ENCODE results near the gene GOLGA6A. TPM values are rescaled to one million over a fixed set of nuclear protein-coding genes. Genes with fewer than 3 reads are reported as not detected.
A peak's percentile ranks its signal among the peaks of the same experiment; 100 is the strongest.

The GOLGA6A gene
- total RNA-seq, 2 experiments from 2014 or later, result not detected

GRCh38 chr15:74037171-74038117 lies 44.9 kb downstream of the GOLGA6A start:
- Mint-ChIP-seq H3K9me3 (no peaks in the 10 kb centered on the region), H3K4me3 (no peak overlapping the region), H3K27ac (no peak overlapping the region), H3K4me1 (ENCODE audit: low read depth) (no peaks in the 10 kb centered on the region), H3K36me3 (peaks cover 20% of the 10 kb centered on the region), H3K27me3 (no peaks in the 10 kb centered on the region)
- ChIA-PET POLR2A (no interaction called here), CTCF (interaction anchor here (0.9 to 7.3 kb wide), 7 partner anchors 12 to 164 kb away, joined by 3 to 90 read pairs (median 4); partner anchors contain the start of gene TBC1D21)
- no peak for DNase-seq
- intact Hi-C loops (cut with micrococcal nuclease), result no loop called here

GRCh38 chr15:74036271-74037170 lies 45.8 kb downstream of the GOLGA6A start:
- DNase-seq, result no peak
- ChIA-PET POLR2A (no interaction called here), CTCF (interaction anchor here (0.9 to 7.3 kb wide), 6 partner anchors 12 to 163 kb away, joined by 3 to 90 read pairs (median 6); partner anchors contain the start of gene TBC1D21)
- intact Hi-C loops (cut with micrococcal nuclease), result no loop called here
- H3K4me3 Mint-ChIP-seq, result no peak overlapping the region
- no peak overlapping the region for H3K27ac Mint-ChIP-seq
- no peaks in the 10 kb centered on the region for H3K4me1 Mint-ChIP-seq (ENCODE audit: low read depth)
- no peaks in the 10 kb centered on the region for H3K27me3 Mint-ChIP-seq
- H3K9me3 Mint-ChIP-seq, result no peaks in the 10 kb centered on the region
- H3K36me3 Mint-ChIP-seq, result peaks cover 21% of the 10 kb centered on the region

GRCh38 chr15:74035121-74036017 lies 47.0 kb downstream of the GOLGA6A start:
- Mint-ChIP-seq H3K4me3 (no peak overlapping the region), H3K9me3 (no peaks in the 10 kb centered on the region), H3K27ac (no peak overlapping the region)

GRCh38 chr15:74034206-74034755 lies 48.1 kb downstream of the GOLGA6A start:
- no peaks in the 10 kb centered on the region for H3K9me3 Mint-ChIP-seq
- intact Hi-C loops (cut with micrococcal nuclease), result no loop called here
- H3K4me3 Mint-ChIP-seq, result no peak overlapping the region
- H3K27me3 Mint-ChIP-seq, result no peaks in the 10 kb centered on the region
- peaks cover 28% of the 10 kb centered on the region for H3K36me3 Mint-ChIP-seq
- no peak for DNase-seq
- H3K4me1 Mint-ChIP-seq (ENCODE audit: low read depth), result no peaks in the 10 kb centered on the region
- POLR2A ChIA-PET, result no interaction called here
- H3K27ac Mint-ChIP-seq, result no peak overlapping the region
- CTCF ChIA-PET, result interaction anchor here (1.9 kb wide), 1 partner anchor 61 kb away, joined by 4 read pairs; no protein-coding TSS in a partner anchor

More at GRCh38 chr15:74035121-74036017, 47.0 kb downstream of the GOLGA6A start:
- peaks cover 27% of the 10 kb centered on the region for H3K36me3 Mint-ChIP-seq
- DNase-seq, result no peak
- CTCF ChIA-PET, result interaction anchor here (1.6 to 7.3 kb wide), 3 partner anchors 14 to 64 kb away, joined by 9 to 90 read pairs (median 31); no protein-coding TSS in a partner anchor
- POLR2A ChIA-PET, result interaction anchor here (0.6 kb wide), 1 partner anchor 28 kb away, joined by 3 read pairs; no protein-coding TSS in a partner anchor
- H3K27me3 Mint-ChIP-seq, result no peaks in the 10 kb centered on the region
- intact Hi-C loops (cut with micrococcal nuclease), result no loop called here
- H3K4me1 Mint-ChIP-seq (ENCODE audit: low read depth), result no peaks in the 10 kb centered on the region

- Mint-ChIP-seq H3K27me3 (no peaks in the 10 kb centered on the region), H3K4me3 (no peak overlapping the region), H3K4me1 (ENCODE audit: low read depth) (no peaks in the 10 kb centered on the region), H3K36me3 (peaks cover 33% of the 10 kb centered on the region), H3K9me3 (no peaks in the 10 kb centered on the region), H3K27ac (peak overlapping the region; percentile 42)
- no peak for DNase-seq
- intact Hi-C loops (cut with micrococcal nuclease), result no loop called here
- POLR2A ChIA-PET, result no interaction called here
- CTCF ChIA-PET, result interaction anchor here (1.0 to 1.9 kb wide), 2 partner anchors 14 to 60 kb away, joined by 4 to 5 read pairs; no protein-coding TSS in a partner anchor
Observed at GRCh38 chr15:74032606-74033561, 49.5 kb downstream of the GOLGA6A start.

GRCh38 chr15:74032046-74032445 lies 50.3 kb downstream of the GOLGA6A start:
- Mint-ChIP-seq H3K27ac (no peak overlapping the region), H3K9me3 (no peaks in the 10 kb centered on the region), H3K4me3 (no peak overlapping the region), H3K36me3 (peaks cover 33% of the 10 kb centered on the region), H3K27me3 (no peaks in the 10 kb centered on the region), H3K4me1 (ENCODE audit: low read depth) (no peaks in the 10 kb centered on the region)
- ChIA-PET POLR2A (no interaction called here), CTCF (interaction anchor here (1.0 kb wide), 1 partner anchor 14 kb away, joined by 5 read pairs; no protein-coding TSS in a partner anchor)
- DNase-seq, result no peak
- intact Hi-C loops (cut with micrococcal nuclease), result no loop called here

- CTCF ChIA-PET, result interaction anchor here (1.6 to 1.8 kb wide), 2 partner anchors 56 kb away, joined by 6 read pairs; no protein-coding TSS in a partner anchor
- no peak for DNase-seq
- H3K9me3 Mint-ChIP-seq, result no peaks in the 10 kb centered on the region
- intact Hi-C loops (cut with micrococcal nuclease), result no loop called here
- POLR2A ChIA-PET, result no interaction called here
- no peak overlapping the region for H3K27ac Mint-ChIP-seq
- peaks cover 27% of the 10 kb centered on the region for H3K36me3 Mint-ChIP-seq
- peaks cover 1% of the 10 kb centered on the region for H3K4me1 Mint-ChIP-seq (ENCODE audit: low read depth)
- H3K4me3 Mint-ChIP-seq, result no peak overlapping the region
- H3K27me3 Mint-ChIP-seq, result no peaks in the 10 kb centered on the region
Observed at GRCh38 chr15:74028646-74029045, 53.7 kb downstream of the GOLGA6A start.

GRCh38 chr15:74027688-74028087 lies 54.7 kb downstream of the GOLGA6A start:
- ChIA-PET CTCF (interaction anchor here (0.7 to 1.6 kb wide), 4 partner anchors 27 to 199 kb away, joined by 3 to 6 read pairs (median 4); no protein-coding TSS in a partner anchor), POLR2A (no interaction called here)
- intact Hi-C loops (cut with micrococcal nuclease), result no loop called here
- Mint-ChIP-seq H3K36me3 (peaks cover 32% of the 10 kb centered on the region), H3K27ac (no peak overlapping the region), H3K9me3 (no peaks in the 10 kb centered on the region), H3K4me1 (ENCODE audit: low read depth) (peaks cover 5% of the 10 kb centered on the region), H3K27me3 (no peaks in the 10 kb centered on the region), H3K4me3 (no peak overlapping the region)
- no peak for DNase-seq

GRCh38 chr15:74025436-74025835 lies 56.9 kb downstream of the GOLGA6A start:
- Mint-ChIP-seq H3K27me3 (no peaks in the 10 kb centered on the region), H3K4me1 (ENCODE audit: low read depth) (peaks cover 7% of the 10 kb centered on the region), H3K4me3 (no peak overlapping the region), H3K36me3 (peaks cover 32% of the 10 kb centered on the region), H3K9me3 (no peaks in the 10 kb centered on the region), H3K27ac (no peak overlapping the region)
- intact Hi-C loops (cut with micrococcal nuclease), result no loop called here
- ChIA-PET CTCF (no interaction called here), POLR2A (no interaction called here)
- no peak for DNase-seq

- intact Hi-C loops (cut with micrococcal nuclease), result no loop called here
- ChIA-PET CTCF (interaction anchor here (0.5 to 1.4 kb wide), 3 partner anchors 17 to 459 kb away, joined by 3 to 6 read pairs (median 4); no protein-coding TSS in a partner anchor), POLR2A (no interaction called here)
- no peak overlapping the region for H3K27ac Mint-ChIP-seq
- DNase-seq, result no peak
- no peaks in the 10 kb centered on the region for H3K27me3 Mint-ChIP-seq
- peaks cover 7% of the 10 kb centered on the region for H3K4me1 Mint-ChIP-seq (ENCODE audit: low read depth)
- no peak overlapping the region for H3K4me3 Mint-ChIP-seq
- H3K36me3 Mint-ChIP-seq, result peaks cover 30% of the 10 kb centered on the region
- no peaks in the 10 kb centered on the region for H3K9me3 Mint-ChIP-seq
Observed at GRCh38 chr15:74024687-74025086, 57.7 kb downstream of the GOLGA6A start.
